HepG2 (cell line): Measurements from ENCODE around the gene PPM1E. TPM values are rescaled to one million over a fixed set of nuclear protein-coding genes. Genes with fewer than 3 reads are reported as not detected.

ENCODE experiments used
- ATAC-seq: fragments of 200-7000 bp; cut with Tn5 transposase; 3 replicates; pipeline ENCODE4 v1.9.1; 2020; ENCODE audit warnings: mild to moderate bottlenecking, moderate library complexity
- BruUV-seq: library from RNA; stranded (reverse); fragments of 400-500 nt; replicated peaks from 2 replicates; lab custom pipeline; 2021; lab: Mats Ljungman, UMichigan
- CTCF ChIA-PET: fragments of 300-600 bp; formaldehyde crosslinking; extraction: SDS; loops from one replicate; lab custom pipeline; 2021; ENCODE audit warnings: low total read pairs, inconsistent platforms, low intra/inter-chr PET ratio; lab: Yijun Ruan, JAX
- POLR2A ChIA-PET: fragments of 350-600 bp; sonication (Branson Sonifier 250); formaldehyde crosslinking; loops from one replicate; lab custom pipeline; 2020; ENCODE audit warnings: antibody characterized with exemption, inconsistent platforms; lab: Yijun Ruan, JAX
- DNase-seq: peaks from one replicate; pipeline ENCODE4 v3.0.0-alpha.2; 2015; ENCODE audit warnings: low spot score
- FAIRE-seq: peaks from 3 replicates; lab custom pipeline; 2011; peaks lifted over from hg19 to GRCh38; lab: Jason Lieb, UNC
- H2AFZ ChIP-seq: one replicate; pipeline ENCODE4 v1.6.1; 2011; ENCODE audit warnings: low read length, inconsistent platforms
- H3K27ac ChIP-seq: fragments of 300-600 bp; 3 replicates; pipeline ENCODE4 v1.8.0; 2011; ENCODE audit warnings: mixed run types, mild to moderate bottlenecking, mixed read lengths, low read length, inconsistent platforms; ENCODE audit not compliant: insufficient read depth; ENCODE audit errors: extremely low read length
- H3K27me3 ChIP-seq, 2 experiments: fragments of 200-600 bp in 1 of 2; 2 replicates in 1 of 2; 3 replicates in 1 of 2; pipeline versions ENCODE4 v1.6.0 to v1.8.0; 2011; ENCODE audit warnings: low read length in 2 of 2, mild to moderate bottlenecking in 2 of 2, moderate library complexity in 2 of 2, inconsistent platforms in 1 of 2; ENCODE audit not compliant: insufficient read depth in 2 of 2, control insufficient read depth in 1 of 2
- H3K36me3 ChIP-seq, 2 experiments: fragments of 200-600 bp in 1 of 2; replicated peaks in 1 of 2; 2 replicates in 1 of 2; 3 replicates in 1 of 2; pipeline versions ENCODE4 v1.5.1 to v1.8.0; 2011; ENCODE audit warnings: low read length in 2 of 2, inconsistent platforms in 1 of 2; ENCODE audit not compliant: insufficient read depth in 2 of 2, control insufficient read depth in 1 of 2
- H3K4me1 ChIP-seq: 2 replicates; pipeline ENCODE4 v1.5.1; 2012; ENCODE audit warnings: low read length, inconsistent platforms; ENCODE audit not compliant: insufficient read depth
- H3K4me2 ChIP-seq: 2 replicates; pipeline ENCODE4 v1.6.0; 2011; ENCODE audit warnings: low read depth, low read length, inconsistent platforms
- H3K4me3 ChIP-seq, 3 experiments: fragments of 200-600 bp in 1 of 3; sonication (generic), shearing (Covaris generic) in 1 of 3; replicated peaks in 1 of 3; 2 replicates each; pipeline ENCODE4 v1.5.1; 2011 to 2016; ENCODE audit warnings: low read length in 3 of 3, inconsistent platforms in 2 of 3, low read depth in 2 of 3, mild to moderate bottlenecking in 2 of 3, control low read depth in 1 of 3, mixed read lengths in 1 of 3; ENCODE audit not compliant: insufficient read depth in 1 of 3
- H3K79me2 ChIP-seq: one replicate; pipeline ENCODE4 v1.6.1; 2011; ENCODE audit warnings: low read length, inconsistent platforms; ENCODE audit not compliant: insufficient read depth
- H3K9ac ChIP-seq: 2 replicates; pipeline ENCODE4 v1.6.0; 2011; ENCODE audit warnings: mild to moderate bottlenecking, low read depth, low read length, inconsistent platforms; ENCODE audit not compliant: insufficient read depth
- H3K9me3 ChIP-seq: 2 replicates; pipeline ENCODE4 v1.5.1; 2012; ENCODE audit warnings: mild to moderate bottlenecking, low read length
- H4K20me1 ChIP-seq: 2 replicates; pipeline ENCODE4 v1.6.0; 2011; ENCODE audit warnings: inconsistent platforms, mild to moderate bottlenecking, low read length, moderate library complexity; ENCODE audit not compliant: insufficient read depth
- ADNP ChIP-seq: sonication (generic); formaldehyde crosslinking; IDR thresholded peaks from 2 replicates; pipeline ENCODE4 v1.4.0; 2020; ENCODE audit warnings: missing genetic modification reagents
- CC2D1A ChIP-seq: sonication (generic); formaldehyde crosslinking; IDR thresholded peaks from 2 replicates; pipeline ENCODE4 v1.8.1; 2023; ENCODE audit warnings: mild to moderate bottlenecking, missing genetic modification reagents
- CEBPB ChIP-seq: IDR thresholded peaks from 2 replicates; pipeline ENCODE4 v1.6.1; 2011; ENCODE audit warnings: low read depth, low read length, improper control_type of control experiment, borderline replicate concordance
- KAT8 ChIP-seq: IDR thresholded peaks from 2 replicates; pipeline ENCODE4 v1.6.1; 2016; ENCODE audit warnings: missing genetic modification reagents, missing compliant biosample characterization
- KLF16 ChIP-seq, 2 experiments: sonication (generic) in 1 of 2; formaldehyde crosslinking in 1 of 2; IDR thresholded peaks; 2 replicates each; pipeline versions ENCODE4 v1.6.1 to v1.8.0; 2016 to 2023; ENCODE audit warnings: missing genetic modification reagents in 2 of 2, missing compliant biosample characterization in 1 of 2
- MAFF ChIP-seq: IDR thresholded peaks from 2 replicates; pipeline ENCODE4 v1.6.1; 2011; ENCODE audit warnings: low read depth, low read length, improper control_type of control experiment
- MAFK ChIP-seq, 2 experiments: IDR thresholded peaks in 1 of 2; conservative IDR thresholded peaks in 1 of 2; 2 replicates each; pipeline ENCODE4 v1.6.1; 2011; ENCODE audit warnings: improper control_type of control experiment in 2 of 2, low read length in 2 of 2
- NFIB ChIP-seq: sonication (generic); formaldehyde crosslinking; IDR thresholded peaks from 2 replicates; pipeline ENCODE4 v1.9.0; 2021; ENCODE audit warnings: missing genetic modification reagents, mild to moderate bottlenecking, borderline replicate concordance
- PTBP1 ChIP-seq: fragments of 200-400 bp; formaldehyde crosslinking; IDR thresholded peaks from 2 replicates; pipeline ENCODE4 v1.6.1; 2018; ENCODE audit warnings: low read length, low read depth; ENCODE audit not compliant: poor library complexity, severe bottlenecking
- TAF1 ChIP-seq: sonication (generic); formaldehyde crosslinking; IDR thresholded peaks from 2 replicates; pipeline ENCODE4 v1.4.0; 2020; ENCODE audit warnings: missing genetic modification reagents
- ZFP1 ChIP-seq: IDR thresholded peaks from 2 replicates; pipeline ENCODE4 v1.6.1; 2016
- ZNF20 ChIP-seq: sonication (generic); formaldehyde crosslinking; IDR thresholded peaks from 2 replicates; pipeline ENCODE4 v1.4.0; 2020; ENCODE audit warnings: mild to moderate bottlenecking, moderate library complexity, missing genetic modification reagents
- ZNF615 ChIP-seq: sonication (generic); formaldehyde crosslinking; IDR thresholded peaks from 2 replicates; pipeline ENCODE4 v1.5.0; 2020; ENCODE audit warnings: mild to moderate bottlenecking, missing genetic modification reagents, borderline replicate concordance
- WGBS: methylation state at CpG from one replicate; pipeline ENCODE4 v1.1.6; 2017; ENCODE audit warnings: low lambda C conversion rate; 5-methylcytosine and 5-hydroxymethylcytosine counted together
- in situ Hi-C: cut with HindIII; loops from 2 replicates; pipeline ENCODE4 v1.10.0; 2017; ENCODE audit warnings: low pct_unique_long_range_greater_than_20kb; ENCODE audit not compliant: extremely low pct_ligation_motif_present
- intact Hi-C: fragments of 100-400 bp; cut with micrococcal nuclease; formaldehyde crosslinking; loops from one replicate; pipeline ENCODE4 v1.10.0; 2022; ENCODE audit not compliant: unreplicated experiment
- polyA plus RNA-seq, 8 experiments: library from polyadenylated mRNA; depleted of rRNA in 3 of 8; stranded (reverse) in 7 of 8; unstranded in 1 of 8; fragments of >200 nt; fragmentation: Illumina TruSeq in 4 of 8; extraction: Trizol in 4 of 8; gene quantifications; 2 replicates each; pipeline versions ENCODE4 v1.2.1 to v1.2.3, GENCODE V29; 2011 to 2016; ENCODE audit warnings: low read depth in 4 of 8, missing spikeins in 1 of 8, mixed read lengths in 1 of 8; ENCODE audit not compliant: insufficient read depth in 1 of 8
- total RNA-seq, 5 experiments: library from RNA; depleted of rRNA; stranded (reverse); fragments of >200 nt; fragmentation: Illumina TruSeq; extraction: Trizol; gene quantifications; 2 replicates each; pipeline ENCODE4 v1.2.3, GENCODE V29; 2016; ENCODE audit warnings: low read depth in 1 of 5
- TF ChIP-seq, protein P1 (sequence below): conservative IDR thresholded peaks from 2 replicates; pipeline ENCODE4 v1.6.1; 2018; ENCODE audit warnings: missing genetic modification reagents
- TF ChIP-seq, protein P2 (sequence below): IDR thresholded peaks from 2 replicates; pipeline ENCODE4 v1.6.1; 2016

Gene PPM1E
- total and polyA plus RNA-seq, 2 of the 13 experiments (the other 11 are each of a cell fraction or from before 2014, with no cell fraction given), result 0.15 TPM; not detected in 1

DNA sequence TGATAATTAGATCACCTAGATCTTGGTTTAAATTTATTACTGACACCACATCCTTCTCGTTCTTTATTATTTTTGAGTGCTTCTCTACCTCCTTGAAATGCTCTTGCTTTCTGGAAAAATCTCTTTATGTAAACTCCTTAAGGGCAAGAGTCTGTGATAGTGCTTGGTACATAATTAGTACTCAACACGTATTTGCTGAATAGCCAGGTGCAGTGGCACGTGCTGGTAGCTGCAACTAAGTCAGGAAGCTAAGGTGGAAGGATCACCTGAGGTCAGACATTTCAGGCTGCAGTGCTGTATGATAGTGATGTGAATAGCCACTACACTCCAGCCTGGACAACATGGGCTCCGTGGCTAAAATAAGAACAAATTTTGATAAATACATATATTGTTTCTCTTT is 63.0 kb downstream of the PPM1E start (continued):
- TF ChIP-seq NFIB (CRISPR knock-in tag) (no peak), ADNP (CRISPR knock-in tag) (no peak)

DNA sequence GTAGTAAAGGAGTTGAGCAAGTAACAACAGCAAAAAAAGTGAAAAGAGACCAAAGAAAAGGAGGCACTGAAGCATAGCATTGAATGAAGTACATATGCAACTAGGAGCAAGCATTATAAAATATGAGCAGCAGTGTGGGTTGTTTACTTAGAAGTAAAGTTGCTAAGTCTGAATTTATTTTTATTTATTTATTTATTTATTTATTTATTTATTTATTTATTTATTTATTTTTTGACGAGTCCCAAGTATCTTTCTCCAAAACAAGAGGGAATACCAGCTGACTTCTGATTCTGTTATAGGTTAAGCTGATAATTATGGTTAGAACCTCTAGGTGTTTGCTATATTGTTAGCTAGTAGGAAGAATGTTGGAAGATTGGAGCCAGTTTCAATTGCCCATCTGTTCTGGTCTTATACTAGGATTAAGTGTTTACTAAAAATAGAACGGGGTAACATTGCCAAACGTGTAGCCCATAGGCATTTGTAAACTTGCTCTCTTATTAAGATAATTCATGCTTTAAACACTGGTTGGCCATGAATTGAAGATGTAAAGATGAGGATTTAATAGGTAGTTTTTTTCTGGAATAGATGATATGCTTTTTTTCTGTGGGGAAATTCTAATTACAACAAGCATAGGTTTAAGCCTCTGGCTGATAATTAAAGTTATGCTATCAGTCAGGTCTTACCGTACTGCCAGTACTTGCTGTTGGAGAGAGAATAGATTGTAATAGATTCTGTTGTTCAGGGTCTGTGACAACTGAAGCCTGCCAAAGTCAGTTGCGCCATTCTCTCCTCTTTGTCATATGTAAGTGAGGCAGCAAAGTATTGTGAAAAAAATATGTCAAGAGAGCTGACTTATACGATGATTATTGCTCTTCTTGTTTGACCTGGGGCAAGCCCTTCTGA is 66.7 kb downstream of the PPM1E start:
- TF ChIP-seq CEBPB (peak; percentile 46; the same call in 1 of the 2 replicates), TAF1 (CRISPR knock-in tag) (no peak)
- ATAC-seq (no peak), FAIRE-seq (no peak), DNase-seq (no peak)
- Histone ChIP-seq H3K9ac (no peak overlapping the region), H3K27me3 (no peaks in the 10 kb centered on the region), H3K9me3 (no peaks in the 10 kb centered on the region), H3K36me3 (no peaks in the 10 kb centered on the region), H3K4me3 (no peak overlapping the region), H3K79me2 (no peaks in the 10 kb centered on the region), H3K4me2 (no peak overlapping the region), H3K4me1 (peaks cover 29% of the 10 kb centered on the region), H2AFZ (peak overlapping the region; percentile 68), H4K20me1 (no peaks in the 10 kb centered on the region), H3K27ac (no peak overlapping the region)
- POLR2A ChIA-PET, result no interaction called here
- WGBS, result 14% methylated on average over 6 of the region's 6 CpGs
- intact Hi-C loops, result no loop called here
- in situ Hi-C loops, result no loop called here
- CTCF ChIA-PET, result no interaction called here
- no TSS peak for BruUV-seq

DNA sequence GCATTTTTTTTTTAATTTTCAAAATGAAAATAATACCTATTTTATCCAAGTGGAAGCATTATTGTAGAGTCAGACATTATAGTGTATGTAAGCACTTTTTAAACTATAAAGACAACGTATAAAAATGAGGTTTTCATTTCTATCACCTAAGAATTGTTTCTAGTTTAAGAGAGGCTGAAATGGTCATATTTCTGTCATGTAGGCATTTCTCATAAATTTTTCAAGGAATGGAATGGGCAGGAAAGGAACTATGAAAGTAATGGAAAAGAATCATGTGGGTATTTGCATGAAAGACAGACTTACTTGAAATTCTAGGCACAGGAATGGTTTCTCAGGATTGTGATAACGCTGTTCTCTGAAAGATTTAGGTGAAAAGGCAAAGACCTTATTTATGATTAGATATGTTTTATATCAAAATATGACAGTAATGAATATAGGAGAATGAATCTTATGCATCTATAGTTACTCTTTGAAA is 67.4 kb downstream of the PPM1E start:
- H3K4me1 ChIP-seq, result peaks cover 29% of the 10 kb centered on the region
- H4K20me1 ChIP-seq, result no peaks in the 10 kb centered on the region
- BruUV-seq, result no TSS peak
- H2AFZ ChIP-seq, result no peak overlapping the region
- no peaks in the 10 kb centered on the region for H3K27me3 ChIP-seq
- no peak overlapping the region for H3K27ac ChIP-seq
- DNase-seq (no peak), FAIRE-seq (no peak), ATAC-seq (no peak)
- H3K79me2 ChIP-seq, result no peaks in the 10 kb centered on the region
- ChIA-PET POLR2A (no interaction called here), CTCF (no interaction called here)
- WGBS, result 2% methylated on average over 2 of the region's 2 CpGs
- H3K9ac ChIP-seq, result no peak overlapping the region
- intact Hi-C loops, result no loop called here
- no peak overlapping the region for H3K4me3 ChIP-seq
- H3K36me3 ChIP-seq, result no peaks in the 10 kb centered on the region
- in situ Hi-C loops, result no loop called here
- no peaks in the 10 kb centered on the region for H3K9me3 ChIP-seq
- no peak overlapping the region for H3K4me2 ChIP-seq
- TF ChIP-seq ZFP1 (CRISPR knock-in tag) (no peak), MAFK (conservative IDR thresholded peaks at IDR 0.05 in 1 of 2, IDR thresholded peaks at IDR 0.05 in 1 of 2; ENCODE audit: low read length in 2 of 2) (peak; percentile 32 to 60; a peak in 2 of 4 replicates), MAFF (peak; percentile 30; the same call in 1 of the 2 replicates), KAT8 (no peak), PTBP1 (no peak), KLF16 (CRISPR knock-in tag; IDR thresholded peaks at IDR 0.05) (no peak), ZNF615 (CRISPR knock-in tag) (no peak), CC2D1A (no peak), ZNF20 (CRISPR knock-in tag) (no peak)
- TF ChIP-seq, protein P1, sequence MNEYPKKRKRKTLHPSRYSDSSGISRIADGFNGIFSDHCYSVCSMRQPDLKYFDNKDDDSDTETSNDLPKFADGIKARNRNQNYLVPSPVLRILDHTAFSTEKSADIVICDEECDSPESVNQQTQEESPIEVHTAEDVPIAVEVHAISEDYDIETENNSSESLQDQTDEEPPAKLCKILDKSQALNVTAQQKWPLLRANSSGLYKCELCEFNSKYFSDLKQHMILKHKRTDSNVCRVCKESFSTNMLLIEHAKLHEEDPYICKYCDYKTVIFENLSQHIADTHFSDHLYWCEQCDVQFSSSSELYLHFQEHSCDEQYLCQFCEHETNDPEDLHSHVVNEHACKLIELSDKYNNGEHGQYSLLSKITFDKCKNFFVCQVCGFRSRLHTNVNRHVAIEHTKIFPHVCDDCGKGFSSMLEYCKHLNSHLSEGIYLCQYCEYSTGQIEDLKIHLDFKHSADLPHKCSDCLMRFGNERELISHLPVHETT, result no peak
- TF ChIP-seq, protein P2, sequence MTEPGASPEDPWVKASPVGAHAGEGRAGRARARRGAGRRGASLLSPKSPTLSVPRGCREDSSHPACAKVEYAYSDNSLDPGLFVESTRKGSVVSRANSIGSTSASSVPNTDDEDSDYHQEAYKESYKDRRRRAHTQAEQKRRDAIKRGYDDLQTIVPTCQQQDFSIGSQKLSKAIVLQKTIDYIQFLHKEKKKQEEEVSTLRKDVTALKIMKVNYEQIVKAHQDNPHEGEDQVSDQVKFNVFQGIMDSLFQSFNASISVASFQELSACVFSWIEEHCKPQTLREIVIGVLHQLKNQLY, result no peak
